IgD-negative memory B cell (primary cell): Measurements from ENCODE around the gene STK17A. TPM values are rescaled to one million over a fixed set of nuclear protein-coding genes. Genes with fewer than 3 reads are reported as not detected.

Source experiments
- H3K27ac Mint-ChIP-seq, 3 donors: one replicate each; pipeline ENCODE4 v1.8.0; 2020 to 2022; ENCODE audit warnings: mild to moderate bottlenecking in 3 of 3, mixed read lengths in 3 of 3, moderate library complexity in 1 of 3
- H3K27me3 Mint-ChIP-seq: one replicate; pipeline ENCODE4 v1.8.0; 2021; ENCODE audit warnings: mixed read lengths
- H3K36me3 Mint-ChIP-seq: one replicate; pipeline ENCODE4 v1.8.0; 2020; ENCODE audit warnings: mild to moderate bottlenecking, mixed read lengths
- H3K4me1 Mint-ChIP-seq, 3 donors: one replicate each; pipeline ENCODE4 v1.8.0; 2020 to 2022; ENCODE audit warnings: mixed read lengths in 3 of 3, mild to moderate bottlenecking in 1 of 3
- H3K4me3 Mint-ChIP-seq, 4 donors: one replicate each; pipeline ENCODE4 v1.8.0; 2020 to 2022; ENCODE audit warnings: mild to moderate bottlenecking in 4 of 4, mixed read lengths in 4 of 4, moderate library complexity in 3 of 4
- H3K9me3 Mint-ChIP-seq, 3 donors: one replicate each; pipeline ENCODE4 v1.8.0; 2020 to 2021; ENCODE audit warnings: mixed read lengths in 3 of 3, mild to moderate bottlenecking in 1 of 3
- polyA plus RNA-seq: library from polyadenylated mRNA; unstranded; fragments of 300-500 nt; fragmentation: Illumina TruSeq; gene quantifications from one replicate; pipeline ENCODE4 v1.2.3, GENCODE V29; 2021

Gene STK17A
- polyA plus RNA-seq, 1 donor from 2014 or later, result 175 TPM

- Mint-ChIP-seq H3K4me3 (no peak overlapping the region), H3K36me3 (peaks cover 4% of the 10 kb centered on the region), H3K4me1 (peaks cover 23 to 35% (median 34%) of the 10 kb centered on the region in 3 donors), H3K9me3 (no peaks in the 10 kb centered on the region), H3K27me3 (no peaks in the 10 kb centered on the region), H3K27ac (peak overlapping the region in 1 of 3 donors; percentile 29)
Observed at GRCh38 chr7:43600056-43600455, 17.1 kb downstream of the STK17A start.

- Mint-ChIP-seq H3K36me3 (peaks cover 8% of the 10 kb centered on the region), H3K27ac (no peak overlapping the region), H3K9me3 (no peaks in the 10 kb centered on the region), H3K27me3 (no peaks in the 10 kb centered on the region), H3K4me1 (peaks cover 30 to 37% (median 36%) of the 10 kb centered on the region in 3 donors), H3K4me3 (no peak overlapping the region)
Observed at GRCh38 chr7:43602256-43602655, 19.3 kb downstream of the STK17A start.

- peaks cover 35 to 42% (median 41%) of the 10 kb centered on the region in 3 donors for H3K4me1 Mint-ChIP-seq
- no peaks in the 10 kb centered on the region for H3K27me3 Mint-ChIP-seq
- H3K9me3 Mint-ChIP-seq, result no peaks in the 10 kb centered on the region
- H3K36me3 Mint-ChIP-seq, result peaks cover 12% of the 10 kb centered on the region
- H3K27ac Mint-ChIP-seq, result peak overlapping the region in 2 of 3 donors; percentile 18 to 47
- H3K4me3 Mint-ChIP-seq, result peak overlapping the region in 2 of 4 donors; percentile 42 to 43
Observed at GRCh38 chr7:43604251-43604650, 21.3 kb downstream of the STK17A start.

GRCh38 chr7:43609097-43609496 is 26.2 kb downstream of the STK17A start:
- peaks cover 50 to 61% (median 55%) of the 10 kb centered on the region in 3 donors for H3K4me1 Mint-ChIP-seq
- H3K9me3 Mint-ChIP-seq, result no peaks in the 10 kb centered on the region
- no peaks in the 10 kb centered on the region for H3K27me3 Mint-ChIP-seq
- peak overlapping the region in 2 of 3 donors; percentile 11 to 71 for H3K27ac Mint-ChIP-seq
- peaks cover 12% of the 10 kb centered on the region for H3K36me3 Mint-ChIP-seq
- peak overlapping the region in 1 of 4 donors; percentile 25 for H3K4me3 Mint-ChIP-seq

- Mint-ChIP-seq H3K9me3 (no peaks in the 10 kb centered on the region), H3K27ac (peak overlapping the region; percentile 19 to 74 (median 54)), H3K27me3 (no peaks in the 10 kb centered on the region), H3K36me3 (peaks cover 9% of the 10 kb centered on the region), H3K4me1 (peaks cover 40 to 49% (median 44%) of the 10 kb centered on the region in 3 donors), H3K4me3 (peak overlapping the region in 2 of 4 donors; percentile 12 to 58)
Observed at GRCh38 chr7:43612128-43612527, 29.2 kb downstream of the STK17A start.

GRCh38 chr7:43612599-43613589 is 30.0 kb downstream of the STK17A start:
- Mint-ChIP-seq H3K9me3 (no peaks in the 10 kb centered on the region), H3K4me1 (peaks cover 40 to 49% (median 44%) of the 10 kb centered on the region in 3 donors), H3K36me3 (peaks cover 9% of the 10 kb centered on the region), H3K4me3 (peak overlapping the region in 2 of 4 donors; percentile 44 to 64), H3K27ac (peak overlapping the region; percentile 9 to 76 (median 54)), H3K27me3 (no peaks in the 10 kb centered on the region)

- Mint-ChIP-seq H3K4me3 (peak overlapping the region in 1 of 4 donors; percentile 20), H3K9me3 (no peaks in the 10 kb centered on the region), H3K36me3 (no peaks in the 10 kb centered on the region), H3K27ac (peak overlapping the region in 2 of 3 donors; percentile 37 to 92), H3K4me1 (peaks cover 33 to 38% (median 35%) of the 10 kb centered on the region in 3 donors), H3K27me3 (no peaks in the 10 kb centered on the region)
Observed at GRCh38 chr7:43615558-43616145, 32.7 kb downstream of the STK17A start.

- Mint-ChIP-seq H3K27ac (no peak overlapping the region), H3K4me1 (peaks cover 38 to 41% (median 39%) of the 10 kb centered on the region in 3 donors), H3K36me3 (no peaks in the 10 kb centered on the region), H3K4me3 (no peak overlapping the region), H3K27me3 (no peaks in the 10 kb centered on the region), H3K9me3 (no peaks in the 10 kb centered on the region)
Observed at GRCh38 chr7:43616977-43617376, 34.1 kb downstream of the STK17A start.

GRCh38 chr7:43618073-43618472 is 35.2 kb downstream of the STK17A start:
- H3K4me3 Mint-ChIP-seq, result no peak overlapping the region
- no peaks in the 10 kb centered on the region for H3K36me3 Mint-ChIP-seq
- H3K27ac Mint-ChIP-seq, result no peak overlapping the region
- peaks cover 36 to 40% (median 40%) of the 10 kb centered on the region in 3 donors for H3K4me1 Mint-ChIP-seq
- no peaks in the 10 kb centered on the region for H3K27me3 Mint-ChIP-seq
- no peaks in the 10 kb centered on the region for H3K9me3 Mint-ChIP-seq

GRCh38 chr7:43619213-43620012 is 36.5 kb downstream of the STK17A start:
- no peak overlapping the region for H3K4me3 Mint-ChIP-seq
- H3K27me3 Mint-ChIP-seq, result no peaks in the 10 kb centered on the region
- no peaks in the 10 kb centered on the region for H3K9me3 Mint-ChIP-seq
- H3K4me1 Mint-ChIP-seq, result peaks cover 41% of the 10 kb centered on the region in 3 donors
- H3K27ac Mint-ChIP-seq, result no peak overlapping the region
- no peaks in the 10 kb centered on the region for H3K36me3 Mint-ChIP-seq

- Mint-ChIP-seq H3K4me3 (peak overlapping the region in 2 of 4 donors; percentile 16 to 63), H3K27ac (peak overlapping the region; percentile 72 to 93 (median 86)), H3K27me3 (no peaks in the 10 kb centered on the region), H3K9me3 (no peaks in the 10 kb centered on the region), H3K36me3 (no peaks in the 10 kb centered on the region), H3K4me1 (peaks cover 49 to 54% (median 52%) of the 10 kb centered on the region in 3 donors)
Observed at GRCh38 chr7:43621729-43622448, 39.0 kb downstream of the STK17A start.

GRCh38 chr7:43624156-43624555 is 41.2 kb downstream of the STK17A start:
- Mint-ChIP-seq H3K9me3 (no peaks in the 10 kb centered on the region), H3K4me3 (peak overlapping the region in 2 of 4 donors; percentile 7 to 29), H3K36me3 (peaks cover 6% of the 10 kb centered on the region), H3K27ac (peak overlapping the region in 2 of 3 donors; percentile 46 to 72), H3K27me3 (no peaks in the 10 kb centered on the region), H3K4me1 (peaks cover 66 to 69% (median 68%) of the 10 kb centered on the region in 3 donors)

- no peaks in the 10 kb centered on the region for H3K9me3 Mint-ChIP-seq
- peaks cover 6% of the 10 kb centered on the region for H3K36me3 Mint-ChIP-seq
- peaks cover 70 to 73% (median 70%) of the 10 kb centered on the region in 3 donors for H3K4me1 Mint-ChIP-seq
- no peaks in the 10 kb centered on the region for H3K27me3 Mint-ChIP-seq
- peak overlapping the region; percentile 72 to 94 (median 75) for H3K27ac Mint-ChIP-seq
- H3K4me3 Mint-ChIP-seq, result peak overlapping the region; percentile 14 to 83 (median 59)
Observed at GRCh38 chr7:43625453-43625852, 42.5 kb downstream of the STK17A start.

GRCh38 chr7:43625980-43626379 is 43.1 kb downstream of the STK17A start:
- Mint-ChIP-seq H3K27ac (peak overlapping the region; percentile 72 to 94 (median 75)), H3K27me3 (no peaks in the 10 kb centered on the region), H3K4me3 (peak overlapping the region; percentile 14 to 83 (median 47)), H3K4me1 (peaks cover 65 to 75% (median 71%) of the 10 kb centered on the region in 3 donors), H3K36me3 (peaks cover 6% of the 10 kb centered on the region), H3K9me3 (no peaks in the 10 kb centered on the region)
